ENCODE results near the gene HGS. TPM values are rescaled to one million over a fixed set of nuclear protein-coding genes. Genes with fewer than 3 reads are reported as not detected.

Gene HGS
- total and polyA plus RNA-seq, 2 experiments from 2014 or later = 59.2 to 128 TPM

DNA sequence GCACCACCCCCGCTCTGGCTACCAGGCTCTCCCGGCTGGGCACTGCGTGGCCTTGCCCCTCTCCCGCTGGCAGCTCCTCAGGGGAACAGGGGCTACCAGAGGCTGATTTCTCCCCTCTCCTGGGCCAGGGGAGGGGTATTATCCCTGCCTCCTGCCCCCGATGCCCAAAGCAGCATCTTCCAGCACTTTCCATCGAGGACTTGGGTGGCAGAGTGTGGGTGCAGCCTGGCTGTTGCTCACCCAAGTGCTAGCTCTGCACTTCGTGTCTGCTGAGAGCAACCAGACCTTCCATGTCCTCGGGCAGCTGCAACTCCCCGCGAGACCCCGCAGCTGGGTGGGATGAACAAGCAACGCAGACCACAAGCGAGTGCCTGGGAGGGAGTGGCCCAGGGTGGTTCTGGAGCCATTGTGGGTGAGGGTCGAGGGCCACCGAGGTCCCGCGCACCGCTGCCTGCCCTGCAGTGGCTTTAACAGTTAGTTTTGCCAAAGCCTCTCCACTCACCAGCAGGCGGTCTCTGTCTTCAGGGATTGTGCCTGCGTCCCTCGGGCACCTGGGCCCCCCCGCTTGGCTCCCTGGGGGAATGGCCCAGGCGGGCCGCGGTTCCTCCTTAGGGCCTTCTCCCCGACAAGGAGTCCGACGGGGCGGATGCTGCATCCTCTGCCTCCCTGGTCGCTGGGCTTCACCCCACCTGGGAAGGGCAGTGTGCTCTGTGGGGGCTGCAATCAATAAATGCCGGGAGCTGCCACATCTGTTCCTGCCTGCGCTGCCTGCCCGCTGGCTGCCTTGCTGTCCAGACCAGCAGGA lies 36.7 kb downstream of the HGS start:
- H2AFZ ChIP-seq = no peak overlapping the region
- no peak overlapping the region for H3K4me2 ChIP-seq
- TF ChIP-seq, protein P1, sequence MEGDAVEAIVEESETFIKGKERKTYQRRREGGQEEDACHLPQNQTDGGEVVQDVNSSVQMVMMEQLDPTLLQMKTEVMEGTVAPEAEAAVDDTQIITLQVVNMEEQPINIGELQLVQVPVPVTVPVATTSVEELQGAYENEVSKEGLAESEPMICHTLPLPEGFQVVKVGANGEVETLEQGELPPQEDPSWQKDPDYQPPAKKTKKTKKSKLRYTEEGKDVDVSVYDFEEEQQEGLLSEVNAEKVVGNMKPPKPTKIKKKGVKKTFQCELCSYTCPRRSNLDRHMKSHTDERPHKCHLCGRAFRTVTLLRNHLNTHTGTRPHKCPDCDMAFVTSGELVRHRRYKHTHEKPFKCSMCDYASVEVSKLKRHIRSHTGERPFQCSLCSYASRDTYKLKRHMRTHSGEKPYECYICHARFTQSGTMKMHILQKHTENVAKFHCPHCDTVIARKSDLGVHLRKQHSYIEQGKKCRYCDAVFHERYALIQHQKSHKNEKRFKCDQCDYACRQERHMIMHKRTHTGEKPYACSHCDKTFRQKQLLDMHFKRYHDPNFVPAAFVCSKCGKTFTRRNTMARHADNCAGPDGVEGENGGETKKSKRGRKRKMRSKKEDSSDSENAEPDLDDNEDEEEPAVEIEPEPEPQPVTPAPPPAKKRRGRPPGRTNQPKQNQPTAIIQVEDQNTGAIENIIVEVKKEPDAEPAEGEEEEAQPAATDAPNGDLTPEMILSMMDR (IDR thresholded peaks at IDR 0.05; ENCODE audit: poor library complexity) = no peak
- TF ChIP-seq EZH2phosphoT487 (IDR thresholded peaks at IDR 0.05; ENCODE audit: low read depth, severe bottlenecking, unreplicated experiment) (no peak), EZH2 (IDR thresholded peaks at IDR 0.05; ENCODE audit: borderline replicate concordance) (no peak)
- no peak overlapping the region for H3K27ac ChIP-seq
- no peak overlapping the region for H3K4me3 ChIP-seq
- H4K20me1 ChIP-seq (ENCODE audit: insufficient read depth, poor library complexity, severe bottlenecking) = no peaks in the 10 kb centered on the region
- H3K27me3 ChIP-seq = no peaks in the 10 kb centered on the region
- WGBS (ENCODE audit: low lambda C conversion rate, missing lambda C conversion rate) = 94% methylated on average over 33 of the region's 33 CpGs
- no peak for DNase-seq (ENCODE audit: low spot score)
- no peaks in the 10 kb centered on the region for H3K4me1 ChIP-seq (ENCODE audit: insufficient read depth)
- no peaks in the 10 kb centered on the region for H3K79me2 ChIP-seq
- no peaks in the 10 kb centered on the region for H3K36me3 ChIP-seq (replicated peaks; ENCODE audit: insufficient read depth, low read depth)
- no peaks in the 10 kb centered on the region for H3K9me3 ChIP-seq (ENCODE audit: low read depth)
- no peaks in the 10 kb centered on the region for H3K9me2 ChIP-seq (replicated peaks; ENCODE audit: insufficient read depth)

GRCh38 chr17:81722184-81723120 lies 38.6 kb downstream of the HGS start:
- Histone ChIP-seq H4K20me1 (ENCODE audit: insufficient read depth, poor library complexity, severe bottlenecking) (no peaks in the 10 kb centered on the region), H3K4me3 (no peak overlapping the region), H3K36me3 (replicated peaks; ENCODE audit: insufficient read depth, low read depth) (no peaks in the 10 kb centered on the region), H3K9me3 (ENCODE audit: low read depth) (no peaks in the 10 kb centered on the region), H3K27me3 (no peaks in the 10 kb centered on the region), H2AFZ (no peak overlapping the region), H3K79me2 (no peaks in the 10 kb centered on the region), H3K4me2 (no peak overlapping the region), H3K4me1 (ENCODE audit: insufficient read depth) (no peaks in the 10 kb centered on the region), H3K9me2 (replicated peaks; ENCODE audit: insufficient read depth) (no peaks in the 10 kb centered on the region), H3K27ac (no peak overlapping the region)
- 63% methylated on average over 9 of the region's 10 CpGs for WGBS (ENCODE audit: low lambda C conversion rate, missing lambda C conversion rate)
- peak; percentile 45 for DNase-seq (ENCODE audit: low spot score)
- TF ChIP-seq EZH2phosphoT487 (IDR thresholded peaks at IDR 0.05; ENCODE audit: low read depth, severe bottlenecking, unreplicated experiment) (no peak), EZH2 (IDR thresholded peaks at IDR 0.05; ENCODE audit: borderline replicate concordance) (no peak)
- TF ChIP-seq, protein P1 (IDR thresholded peaks at IDR 0.05; ENCODE audit: poor library complexity) = no peak

DNA sequence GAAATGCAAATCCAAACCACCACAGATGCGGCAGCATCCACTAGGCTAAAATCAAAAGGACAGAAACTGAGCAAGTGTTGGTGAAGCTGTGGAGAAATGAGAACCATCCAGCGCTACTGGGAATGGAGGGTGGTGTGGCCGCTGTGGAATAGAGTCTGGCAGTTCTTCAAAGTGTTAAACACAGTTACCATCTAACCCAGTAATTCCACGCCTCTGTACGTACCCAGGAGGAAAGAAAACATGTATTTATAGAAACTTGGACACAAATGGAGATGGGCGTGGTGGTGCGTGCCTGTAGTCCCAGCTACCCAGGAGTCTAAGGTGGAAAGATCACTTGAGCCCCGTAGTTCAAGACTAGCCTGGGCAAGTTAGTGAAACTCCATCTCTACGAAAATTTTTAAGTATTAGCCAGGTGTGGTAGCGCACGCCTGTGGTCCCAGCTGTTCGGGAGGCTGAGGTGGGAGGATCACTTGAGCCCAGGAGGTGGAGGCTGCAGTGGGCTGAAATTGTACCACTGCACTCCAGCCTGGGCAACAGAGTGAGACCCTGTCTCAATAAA lies 39.9 kb downstream of the HGS start:
- H3K36me3 ChIP-seq (replicated peaks; ENCODE audit: insufficient read depth, low read depth) = no peaks in the 10 kb centered on the region
- no peaks in the 10 kb centered on the region for H3K4me1 ChIP-seq (ENCODE audit: insufficient read depth)
- no peak overlapping the region for H3K27ac ChIP-seq
- no peaks in the 10 kb centered on the region for H3K9me3 ChIP-seq (ENCODE audit: low read depth)
- WGBS (ENCODE audit: low lambda C conversion rate, missing lambda C conversion rate) = 79% methylated on average over 12 of the region's 12 CpGs
- H2AFZ ChIP-seq = no peak overlapping the region
- no peak overlapping the region for H3K4me3 ChIP-seq
- TF ChIP-seq EZH2phosphoT487 (IDR thresholded peaks at IDR 0.05; ENCODE audit: low read depth, severe bottlenecking, unreplicated experiment) = no peak
- TF ChIP-seq, protein P1 (IDR thresholded peaks at IDR 0.05; ENCODE audit: poor library complexity) = no peak
- TF ChIP-seq EZH2 (IDR thresholded peaks at IDR 0.05; ENCODE audit: borderline replicate concordance) = no peak
- no peaks in the 10 kb centered on the region for H3K9me2 ChIP-seq (replicated peaks; ENCODE audit: insufficient read depth)
- no peaks in the 10 kb centered on the region for H4K20me1 ChIP-seq (ENCODE audit: insufficient read depth, poor library complexity, severe bottlenecking)
- H3K27me3 ChIP-seq = no peaks in the 10 kb centered on the region
- no peak for DNase-seq (ENCODE audit: low spot score)
- no peaks in the 10 kb centered on the region for H3K79me2 ChIP-seq
- no peak overlapping the region for H3K4me2 ChIP-seq
